GM12872 (cell line): ENCODE measurements around the gene SLCO2A1.

Experiments
- TF ChIP-seq, protein P1 (sequence below): IDR thresholded peaks from 3 replicates; pipeline ENCODE4 v1.5.1; 2011; ENCODE audit warnings: low read depth, mild to moderate bottlenecking, low read length, moderate library complexity; ENCODE audit not compliant: insufficient read depth

Gene SLCO2A1

GRCh38 chr3:133891662-133892378 lies 137.9 kb downstream of the SLCO2A1 start:
- TF ChIP-seq, protein P1, sequence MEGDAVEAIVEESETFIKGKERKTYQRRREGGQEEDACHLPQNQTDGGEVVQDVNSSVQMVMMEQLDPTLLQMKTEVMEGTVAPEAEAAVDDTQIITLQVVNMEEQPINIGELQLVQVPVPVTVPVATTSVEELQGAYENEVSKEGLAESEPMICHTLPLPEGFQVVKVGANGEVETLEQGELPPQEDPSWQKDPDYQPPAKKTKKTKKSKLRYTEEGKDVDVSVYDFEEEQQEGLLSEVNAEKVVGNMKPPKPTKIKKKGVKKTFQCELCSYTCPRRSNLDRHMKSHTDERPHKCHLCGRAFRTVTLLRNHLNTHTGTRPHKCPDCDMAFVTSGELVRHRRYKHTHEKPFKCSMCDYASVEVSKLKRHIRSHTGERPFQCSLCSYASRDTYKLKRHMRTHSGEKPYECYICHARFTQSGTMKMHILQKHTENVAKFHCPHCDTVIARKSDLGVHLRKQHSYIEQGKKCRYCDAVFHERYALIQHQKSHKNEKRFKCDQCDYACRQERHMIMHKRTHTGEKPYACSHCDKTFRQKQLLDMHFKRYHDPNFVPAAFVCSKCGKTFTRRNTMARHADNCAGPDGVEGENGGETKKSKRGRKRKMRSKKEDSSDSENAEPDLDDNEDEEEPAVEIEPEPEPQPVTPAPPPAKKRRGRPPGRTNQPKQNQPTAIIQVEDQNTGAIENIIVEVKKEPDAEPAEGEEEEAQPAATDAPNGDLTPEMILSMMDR: no peak

GRCh38 chr3:133890972-133891644 lies 138.6 kb downstream of the SLCO2A1 start:
- TF ChIP-seq, protein P1: no peak

- TF ChIP-seq, protein P1: no peak
Observed at GRCh38 chr3:133890037-133890436, 139.7 kb downstream of the SLCO2A1 start.

DNA sequence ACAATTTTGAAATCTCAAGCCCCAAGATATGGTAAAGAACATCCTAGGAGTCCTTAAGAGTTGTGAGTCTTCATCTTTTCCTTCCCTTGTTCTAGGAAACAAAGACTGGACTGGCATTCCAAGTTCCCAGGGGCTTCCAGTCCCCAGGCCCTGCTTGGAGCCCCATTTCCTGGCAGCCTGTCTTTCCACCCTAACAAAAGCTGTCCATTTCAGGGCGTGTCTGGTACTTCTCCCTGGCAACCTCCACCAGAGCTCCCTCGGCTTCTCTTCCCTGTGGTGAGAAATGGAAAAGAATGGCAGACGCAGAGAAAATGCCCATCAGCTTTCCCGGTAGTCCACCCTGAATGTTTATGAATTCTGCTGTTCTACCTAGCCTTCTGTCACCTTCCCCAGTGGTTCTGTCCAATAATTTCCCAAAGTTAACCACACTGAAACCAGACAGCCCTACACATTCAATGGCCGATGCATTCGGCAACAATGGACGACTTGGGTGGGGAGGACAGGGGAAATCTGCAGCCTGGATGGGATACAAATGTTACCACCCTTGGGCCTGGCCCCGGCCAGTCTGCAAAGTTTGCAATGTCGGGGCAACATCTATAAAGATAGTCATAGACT lies 140.9 kb downstream of the SLCO2A1 start:
- TF ChIP-seq, protein P1: no peak

GRCh38 chr3:133887803-133888703 lies 141.7 kb downstream of the SLCO2A1 start:
- TF ChIP-seq, protein P1: no peak

GRCh38 chr3:133887074-133887802 lies 142.5 kb downstream of the SLCO2A1 start:
- TF ChIP-seq, protein P1: no peak
